Middle frontal gyrus (tissue), 1 donor: ENCODE measurements around the gene CHRDL2.

Experiments
- DNase-seq: peaks from one replicate; pipeline ENCODE4 v3.0.0-alpha.2; 2015; ENCODE audit warnings: low spot score; ENCODE audit errors: extremely low spot score

Gene CHRDL2

GRCh38 chr11:74686792-74687191 is 44.4 kb downstream of the CHRDL2 start:
- no peak for DNase-seq

- no peak for DNase-seq
Observed at GRCh38 chr11:74685905-74686304, 45.3 kb downstream of the CHRDL2 start.

- DNase-seq: no peak
Observed at GRCh38 chr11:74685338-74685737, 45.9 kb downstream of the CHRDL2 start.

GRCh38 chr11:74684661-74685060 is 46.6 kb downstream of the CHRDL2 start:
- DNase-seq: no peak

GRCh38 chr11:74683941-74684481 is 47.2 kb downstream of the CHRDL2 start:
- DNase-seq: no peak

- peak; percentile 63 for DNase-seq
Observed at GRCh38 chr11:74683279-74683871, 47.9 kb downstream of the CHRDL2 start.

- no peak for DNase-seq
Observed at GRCh38 chr11:74682731-74683278, 48.4 kb downstream of the CHRDL2 start.

- DNase-seq: no peak
Observed at GRCh38 chr11:74681686-74682651, 49.3 kb downstream of the CHRDL2 start.

- no peak for DNase-seq
Observed at GRCh38 chr11:74680703-74681531, 50.3 kb downstream of the CHRDL2 start.

- no peak for DNase-seq
Observed at GRCh38 chr11:74680035-74680671, 51.1 kb downstream of the CHRDL2 start.

GRCh38 chr11:74679513-74679865 is 51.7 kb downstream of the CHRDL2 start:
- no peak for DNase-seq

GRCh38 chr11:74678591-74679512 is 52.4 kb downstream of the CHRDL2 start:
- DNase-seq: no peak

- no peak for DNase-seq
Observed at GRCh38 chr11:74678041-74678440, 53.2 kb downstream of the CHRDL2 start.

- DNase-seq: no peak
Observed at GRCh38 chr11:74677131-74677530, 54.1 kb downstream of the CHRDL2 start.

- no peak for DNase-seq
Observed at GRCh38 chr11:74676596-74676995, 54.6 kb downstream of the CHRDL2 start.

- DNase-seq: no peak
Observed at GRCh38 chr11:74675761-74676160, 55.5 kb downstream of the CHRDL2 start.

- DNase-seq: peak; percentile 68
Observed at GRCh38 chr11:74673693-74674360, 57.4 kb downstream of the CHRDL2 start.

- DNase-seq: no peak
Observed at GRCh38 chr11:74672956-74673692, 58.1 kb downstream of the CHRDL2 start.
